GM12864 (cell line): ENCODE measurements around the gene RYR2.

Source experiments
- DNase-seq: peaks from one replicate; pipeline ENCODE4 v3.0.0-alpha.2; 2011; ENCODE audit warnings: low read depth
- H3K4me3 ChIP-seq: 2 replicates; pipeline ENCODE4 v1.5.1; 2011; ENCODE audit warnings: mild to moderate bottlenecking, low read depth, low read length, control low read depth
- TF ChIP-seq, protein P1 (sequence below): IDR thresholded peaks from 2 replicates; pipeline ENCODE4 v1.5.1; 2011; ENCODE audit warnings: low read depth, mild to moderate bottlenecking, moderate library complexity, low read length, control low read depth, inconsistent platforms; ENCODE audit errors: missing control alignments

Gene RYR2

DNA sequence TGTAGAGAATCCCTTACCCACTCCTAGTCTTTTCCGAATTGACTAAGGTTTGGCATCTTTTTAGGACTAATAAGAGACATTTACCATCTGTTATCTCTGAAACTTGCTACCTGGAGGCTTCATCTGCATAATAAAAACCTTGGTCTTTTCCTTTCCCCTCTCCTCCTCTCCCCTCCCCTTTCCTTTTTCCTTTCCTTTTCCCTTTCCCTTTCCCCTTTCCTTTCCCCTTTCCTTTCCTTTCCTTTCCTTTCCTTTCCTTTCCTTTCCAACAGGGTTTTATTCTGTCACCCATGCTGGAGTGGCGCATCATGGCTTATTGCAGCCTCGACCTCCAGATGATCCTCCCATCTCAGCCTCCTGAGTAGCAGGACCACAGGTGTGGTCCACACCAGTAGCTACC lies 195.7 kb downstream of the RYR2 start:
- no peak overlapping the region for H3K4me3 ChIP-seq
- no peak for DNase-seq
- TF ChIP-seq, protein P1, sequence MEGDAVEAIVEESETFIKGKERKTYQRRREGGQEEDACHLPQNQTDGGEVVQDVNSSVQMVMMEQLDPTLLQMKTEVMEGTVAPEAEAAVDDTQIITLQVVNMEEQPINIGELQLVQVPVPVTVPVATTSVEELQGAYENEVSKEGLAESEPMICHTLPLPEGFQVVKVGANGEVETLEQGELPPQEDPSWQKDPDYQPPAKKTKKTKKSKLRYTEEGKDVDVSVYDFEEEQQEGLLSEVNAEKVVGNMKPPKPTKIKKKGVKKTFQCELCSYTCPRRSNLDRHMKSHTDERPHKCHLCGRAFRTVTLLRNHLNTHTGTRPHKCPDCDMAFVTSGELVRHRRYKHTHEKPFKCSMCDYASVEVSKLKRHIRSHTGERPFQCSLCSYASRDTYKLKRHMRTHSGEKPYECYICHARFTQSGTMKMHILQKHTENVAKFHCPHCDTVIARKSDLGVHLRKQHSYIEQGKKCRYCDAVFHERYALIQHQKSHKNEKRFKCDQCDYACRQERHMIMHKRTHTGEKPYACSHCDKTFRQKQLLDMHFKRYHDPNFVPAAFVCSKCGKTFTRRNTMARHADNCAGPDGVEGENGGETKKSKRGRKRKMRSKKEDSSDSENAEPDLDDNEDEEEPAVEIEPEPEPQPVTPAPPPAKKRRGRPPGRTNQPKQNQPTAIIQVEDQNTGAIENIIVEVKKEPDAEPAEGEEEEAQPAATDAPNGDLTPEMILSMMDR, result no peak

DNA sequence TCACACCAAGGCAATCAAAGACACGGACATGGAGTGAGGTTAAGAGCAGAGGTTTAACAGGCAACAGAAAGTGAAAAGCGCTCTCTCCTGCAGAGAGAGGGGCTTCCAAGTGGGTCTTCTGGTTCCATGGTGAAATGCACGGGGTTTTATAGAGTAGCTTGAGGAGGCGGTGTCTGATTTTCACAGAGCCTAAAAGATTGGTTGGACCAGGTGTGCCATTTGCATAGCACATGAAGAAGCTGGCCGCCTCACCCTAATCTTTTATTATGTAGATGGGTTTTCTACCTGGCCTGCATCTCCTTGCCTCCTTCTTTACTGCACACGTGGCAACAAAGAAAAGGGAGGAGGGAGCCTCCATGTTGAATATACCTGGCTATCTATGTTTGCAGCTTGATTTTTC lies 197.3 kb downstream of the RYR2 start:
- H3K4me3 ChIP-seq, result no peak overlapping the region
- DNase-seq, result no peak
- TF ChIP-seq, protein P1, result no peak

DNA sequence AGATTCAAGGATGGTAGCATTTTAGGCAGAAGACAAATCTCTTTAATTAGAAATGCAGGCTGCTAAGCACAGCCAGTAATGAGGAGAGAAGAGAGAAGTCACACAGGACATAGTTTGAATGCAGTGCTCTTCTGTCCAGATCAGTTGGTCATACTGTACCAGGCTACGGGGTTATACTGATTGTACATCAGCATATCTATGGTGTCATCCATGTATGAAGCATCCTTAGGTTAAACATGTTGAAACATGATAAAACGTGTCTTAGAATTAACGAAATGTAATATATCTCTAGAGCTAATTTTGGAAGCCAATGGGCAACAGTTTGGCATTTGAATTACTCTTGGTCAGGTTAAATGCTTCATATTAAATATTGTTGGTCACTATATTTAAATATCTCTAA lies 199.1 kb downstream of the RYR2 start:
- no peak overlapping the region for H3K4me3 ChIP-seq
- TF ChIP-seq, protein P1, result no peak
- DNase-seq, result no peak

DNA sequence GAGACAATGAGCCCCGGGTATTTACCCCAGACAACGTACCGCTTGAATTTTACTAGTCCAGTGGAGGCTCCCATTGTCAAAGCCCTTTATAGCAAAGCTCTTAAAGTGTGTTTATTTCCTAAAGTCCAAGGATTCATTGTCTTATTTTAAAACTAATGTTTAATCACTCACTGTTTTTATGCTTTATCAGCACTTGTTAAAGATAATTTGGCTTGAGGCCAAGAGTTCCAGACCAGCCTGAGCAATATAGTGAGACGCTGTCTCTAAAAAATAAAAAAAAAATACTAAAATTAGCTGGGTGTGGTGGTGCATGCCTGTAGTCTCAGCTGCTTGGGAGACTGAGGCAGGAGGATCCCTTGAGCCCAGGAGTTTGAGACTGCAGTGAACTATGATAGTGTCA lies 202.8 kb downstream of the RYR2 start:
- no peak overlapping the region for H3K4me3 ChIP-seq
- no peak for DNase-seq
- TF ChIP-seq, protein P1, result no peak

DNA sequence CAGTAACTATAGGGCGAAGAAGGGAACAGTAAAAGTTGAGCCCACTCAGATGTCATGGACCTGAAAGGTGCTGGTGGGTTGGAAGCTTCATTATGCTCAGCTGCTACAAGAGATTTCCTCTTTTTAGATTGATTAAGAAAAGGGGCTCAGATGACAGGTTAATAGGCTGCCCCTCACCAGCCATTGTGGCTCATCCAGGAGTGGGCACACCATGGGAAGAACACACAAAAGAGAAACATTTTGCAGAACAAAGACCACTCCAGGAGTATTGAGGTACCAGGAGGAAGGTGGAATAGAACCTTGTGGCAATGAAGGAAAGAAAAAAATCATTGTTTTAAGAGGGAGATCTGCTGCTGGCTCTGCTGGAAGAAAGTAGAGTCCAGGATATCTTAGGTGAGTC lies 205.5 kb downstream of the RYR2 start:
- TF ChIP-seq, protein P1, result no peak
- no peak for DNase-seq
- H3K4me3 ChIP-seq, result no peak overlapping the region

DNA sequence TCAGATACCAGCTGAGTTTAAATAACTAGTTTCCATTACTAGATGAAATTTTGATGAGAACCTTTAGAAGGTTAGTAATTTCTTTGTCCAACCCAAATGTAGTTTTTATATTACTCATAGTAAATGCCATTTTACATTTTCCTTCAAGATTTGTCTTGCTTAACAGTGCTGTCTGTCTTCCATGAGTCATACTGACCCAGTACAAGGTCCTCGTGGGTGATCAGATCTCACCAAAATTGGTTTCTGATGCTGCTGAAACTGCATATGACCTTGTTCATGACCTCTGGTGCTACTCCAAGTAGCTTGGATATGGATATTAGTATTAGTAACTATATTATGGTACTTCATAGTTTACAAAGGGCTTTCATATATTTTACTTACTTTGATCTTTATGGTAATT lies 207.1 kb downstream of the RYR2 start:
- TF ChIP-seq, protein P1, result no peak

DNA sequence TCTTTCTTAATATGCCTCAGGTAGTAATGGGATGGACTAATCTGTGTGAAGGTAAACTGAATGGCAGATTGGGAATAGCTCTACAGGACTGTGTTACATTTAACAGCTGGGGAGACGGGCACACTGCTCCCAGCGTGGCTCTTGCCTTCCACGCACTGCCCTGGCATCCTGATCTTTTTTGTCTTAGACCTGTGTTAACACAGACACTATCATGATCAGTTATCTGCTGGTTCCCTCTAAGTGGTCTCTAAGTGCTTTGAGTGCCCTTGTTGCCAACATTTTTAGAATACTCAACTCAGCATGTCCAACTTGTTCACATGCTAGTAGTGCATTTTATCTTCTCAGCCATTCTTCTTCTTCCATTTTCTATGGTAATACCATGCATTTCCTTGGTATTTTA lies 208.1 kb downstream of the RYR2 start:
- TF ChIP-seq, protein P1, result no peak
- no peak overlapping the region for H3K4me3 ChIP-seq
- DNase-seq, result no peak

More for the DNA sequence above, 207.1 kb downstream of the RYR2 start:
- no peak for DNase-seq
- no peak overlapping the region for H3K4me3 ChIP-seq
